ENCODE measurements around the gene RAI14.

- TF ChIP-seq CTCF (conservative IDR thresholded peaks at IDR 0.05) (no peak), ZFX (IDR thresholded peaks at IDR 0.05) (no peak)
Observed at GRCh38 chr5:34676416-34676815, 20.3 kb downstream of the RAI14 start.

Measured in C4-2B (cell line).